Measurements from ENCODE around the gene UBL3. TPM values are rescaled to one million over a fixed set of nuclear protein-coding genes. Genes with fewer than 3 reads are reported as not detected.

The UBL3 gene
- total and polyA plus RNA-seq, 4 donors = 37.5 to 200 (median 142) TPM

DNA sequence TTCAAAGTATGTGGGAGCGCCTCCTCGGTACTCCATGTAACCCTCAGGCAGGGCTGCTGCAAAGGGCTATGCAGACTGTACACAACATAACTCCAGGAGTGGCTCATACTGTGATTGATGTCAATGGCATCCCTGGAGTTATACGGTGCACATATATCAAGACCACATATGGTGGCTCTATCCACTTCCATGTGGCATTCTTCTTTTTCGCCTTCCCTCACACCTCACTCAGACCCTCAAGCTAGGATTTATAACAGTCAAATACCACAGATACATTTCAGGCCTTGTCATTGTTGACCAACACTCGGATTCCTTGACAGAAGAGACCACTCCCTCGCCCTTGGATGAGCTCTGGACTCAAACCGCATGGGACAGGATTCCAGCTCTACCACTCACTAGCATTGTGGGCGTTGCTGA lies 11.3 kb upstream of the UBL3 start:
- H3K9me3 ChIP-seq (ENCODE audit: control insufficient read depth, insufficient read depth, low read length) = no peaks in the 10 kb centered on the region
- no peaks in the 10 kb centered on the region for H3K4me1 ChIP-seq (ENCODE audit: control insufficient read depth, insufficient read depth, low read length)
- H3K36me3 ChIP-seq (ENCODE audit: control insufficient read depth, insufficient read depth, low read length) = no peaks in the 10 kb centered on the region
- no peak overlapping the region for H3K4me3 ChIP-seq (ENCODE audit: low read depth, low read length)
- WGBS (ENCODE audit: insufficient coverage) = 88% methylated on average over 4 of the region's 8 CpGs
- H3K27me3 ChIP-seq (ENCODE audit: control insufficient read depth, insufficient read depth, low read length) = no peaks in the 10 kb centered on the region
- H3K27ac ChIP-seq (ENCODE audit: low read depth, low read length) = no peak overlapping the region
- no peak for DNase-seq (ENCODE audit: low read depth in 4 of 6, low spot score in 6 of 6)

GRCh38 chr13:29859971-29860370 lies 9.6 kb upstream of the UBL3 start:
- DNase-seq (ENCODE audit: low read depth in 4 of 6, low spot score in 6 of 6) = no peak
- Histone ChIP-seq H3K36me3 (ENCODE audit: control insufficient read depth, insufficient read depth, low read length) (no peaks in the 10 kb centered on the region), H3K4me3 (ENCODE audit: low read depth, low read length) (no peak overlapping the region), H3K27me3 (ENCODE audit: control insufficient read depth, insufficient read depth, low read length) (no peaks in the 10 kb centered on the region), H3K9me3 (ENCODE audit: control insufficient read depth, insufficient read depth, low read length) (no peaks in the 10 kb centered on the region), H3K27ac (ENCODE audit: low read depth, low read length) (no peak overlapping the region), H3K4me1 (ENCODE audit: control insufficient read depth, insufficient read depth, low read length) (no peaks in the 10 kb centered on the region)
- 88% methylated on average over 4 of the region's 4 CpGs for WGBS (ENCODE audit: insufficient coverage)

DNA sequence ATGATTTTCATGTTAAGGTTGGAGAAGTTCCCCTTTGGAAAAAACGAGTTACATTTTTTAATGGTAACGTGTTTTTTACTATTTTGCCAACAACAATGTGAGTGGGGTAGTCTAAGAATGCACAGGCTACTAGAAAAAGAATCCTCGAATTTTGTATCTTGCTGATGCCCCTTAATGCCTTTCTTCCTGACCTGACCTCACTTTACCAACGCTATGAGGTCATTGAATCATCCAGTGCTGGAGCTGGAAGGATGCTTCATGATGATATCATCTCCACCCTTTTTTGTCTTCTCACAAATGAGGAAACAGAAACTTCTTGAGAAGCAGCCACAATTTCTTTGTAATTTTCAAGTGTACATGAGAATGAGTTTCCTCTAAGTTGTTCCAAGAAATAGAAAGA lies 8.2 kb upstream of the UBL3 start:
- no peak overlapping the region for H3K27ac ChIP-seq (ENCODE audit: low read depth, low read length)
- no peak overlapping the region for H3K4me3 ChIP-seq (ENCODE audit: low read depth, low read length)
- H3K9me3 ChIP-seq (ENCODE audit: control insufficient read depth, insufficient read depth, low read length) = no peaks in the 10 kb centered on the region
- H3K36me3 ChIP-seq (ENCODE audit: control insufficient read depth, insufficient read depth, low read length) = no peaks in the 10 kb centered on the region
- H3K27me3 ChIP-seq (ENCODE audit: control insufficient read depth, insufficient read depth, low read length) = no peaks in the 10 kb centered on the region
- WGBS (ENCODE audit: insufficient coverage) = no CpG with 5 or more reads among the region's 4 CpGs
- DNase-seq (ENCODE audit: low read depth in 4 of 6, low spot score in 6 of 6) = no peak
- H3K4me1 ChIP-seq (ENCODE audit: control insufficient read depth, insufficient read depth, low read length) = no peaks in the 10 kb centered on the region

DNA sequence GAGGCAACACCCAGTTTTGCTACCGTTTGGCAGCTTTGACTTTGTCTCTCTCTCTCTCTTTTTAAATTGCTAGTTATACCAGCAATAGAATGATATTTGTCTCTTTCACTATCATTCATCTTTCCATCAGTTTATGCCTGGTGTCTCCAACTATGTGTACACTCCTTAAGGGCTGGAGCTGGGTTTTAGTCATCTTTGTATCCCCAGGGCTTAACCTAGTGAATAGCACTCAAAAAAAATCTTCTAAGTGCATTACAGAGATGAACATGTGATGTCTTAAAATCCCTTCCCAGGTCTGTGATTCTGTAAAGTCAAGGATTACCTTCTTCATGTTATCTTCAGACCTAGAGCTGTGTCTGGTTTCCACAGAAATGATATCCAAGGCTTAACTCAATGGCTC lies 7.8 kb upstream of the UBL3 start:
- Histone ChIP-seq H3K9me3 (ENCODE audit: control insufficient read depth, insufficient read depth, low read length) (no peaks in the 10 kb centered on the region), H3K27me3 (ENCODE audit: control insufficient read depth, insufficient read depth, low read length) (no peaks in the 10 kb centered on the region), H3K36me3 (ENCODE audit: control insufficient read depth, insufficient read depth, low read length) (no peaks in the 10 kb centered on the region), H3K4me3 (ENCODE audit: low read depth, low read length) (no peak overlapping the region), H3K27ac (ENCODE audit: low read depth, low read length) (no peak overlapping the region), H3K4me1 (ENCODE audit: control insufficient read depth, insufficient read depth, low read length) (no peaks in the 10 kb centered on the region)
- no CpG with 5 or more reads among the region's 1 CpG for WGBS (ENCODE audit: insufficient coverage)
- DNase-seq (ENCODE audit: low read depth in 4 of 6, low spot score in 6 of 6) = no peak

DNA sequence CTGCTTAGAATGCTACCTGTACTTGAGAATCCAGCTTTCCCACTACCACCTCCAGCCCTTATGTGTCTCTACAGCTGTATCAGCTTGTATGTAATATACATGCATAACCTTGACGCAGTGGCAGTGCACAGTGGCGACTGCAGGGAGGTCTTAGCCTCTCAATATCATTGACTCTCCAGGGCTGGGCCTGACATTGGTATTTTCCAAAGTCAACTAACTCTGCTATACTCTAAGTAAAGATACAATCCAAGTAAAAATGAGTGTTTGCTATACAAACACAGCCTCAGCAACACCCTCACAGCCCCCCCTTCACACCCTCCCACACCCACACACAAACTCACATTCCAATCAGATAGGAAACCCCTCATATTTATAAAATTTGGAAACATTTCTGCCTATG lies 6.7 kb upstream of the UBL3 start:
- Histone ChIP-seq H3K27me3 (ENCODE audit: control insufficient read depth, insufficient read depth, low read length) (no peaks in the 10 kb centered on the region), H3K9me3 (ENCODE audit: control insufficient read depth, insufficient read depth, low read length) (no peaks in the 10 kb centered on the region), H3K4me1 (ENCODE audit: control insufficient read depth, insufficient read depth, low read length) (no peaks in the 10 kb centered on the region), H3K36me3 (ENCODE audit: control insufficient read depth, insufficient read depth, low read length) (no peaks in the 10 kb centered on the region), H3K4me3 (ENCODE audit: low read depth, low read length) (no peak overlapping the region), H3K27ac (ENCODE audit: low read depth, low read length) (no peak overlapping the region)
- no peak for DNase-seq (ENCODE audit: low read depth in 4 of 6, low spot score in 6 of 6)
- WGBS (ENCODE audit: insufficient coverage) = no CpG with 5 or more reads among the region's 2 CpGs

DNA sequence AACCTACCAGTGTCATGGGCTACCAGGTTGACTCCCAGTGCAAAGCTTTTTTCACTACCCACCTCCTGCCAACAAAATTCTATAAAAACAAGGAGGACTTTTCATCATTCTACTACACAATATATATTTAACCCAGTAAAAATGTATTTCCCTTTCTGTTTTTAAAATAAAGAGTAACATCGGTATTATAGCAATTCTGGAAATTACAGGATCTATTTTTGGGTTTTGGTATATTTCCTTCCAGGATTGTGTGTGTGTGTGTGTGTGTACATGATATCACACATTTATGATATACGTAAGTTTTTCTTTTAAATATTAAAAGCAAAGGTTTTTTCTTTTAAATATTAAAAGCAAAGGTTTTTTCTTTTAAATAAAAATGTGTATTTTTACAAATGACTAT lies 6.0 kb upstream of the UBL3 start:
- Histone ChIP-seq H3K9me3 (ENCODE audit: control insufficient read depth, insufficient read depth, low read length) (no peaks in the 10 kb centered on the region), H3K27ac (ENCODE audit: low read depth, low read length) (no peak overlapping the region), H3K4me3 (ENCODE audit: low read depth, low read length) (no peak overlapping the region), H3K27me3 (ENCODE audit: control insufficient read depth, insufficient read depth, low read length) (no peaks in the 10 kb centered on the region), H3K4me1 (ENCODE audit: control insufficient read depth, insufficient read depth, low read length) (no peaks in the 10 kb centered on the region), H3K36me3 (ENCODE audit: control insufficient read depth, insufficient read depth, low read length) (no peaks in the 10 kb centered on the region)
- no CpG with 5 or more reads among the region's 2 CpGs for WGBS (ENCODE audit: insufficient coverage)
- no peak for DNase-seq (ENCODE audit: low read depth in 4 of 6, low spot score in 6 of 6)

GRCh38 chr13:29855784-29856183 lies 5.4 kb upstream of the UBL3 start:
- H3K4me3 ChIP-seq (ENCODE audit: low read depth, low read length) = no peak overlapping the region
- no peaks in the 10 kb centered on the region for H3K4me1 ChIP-seq (ENCODE audit: control insufficient read depth, insufficient read depth, low read length)
- H3K36me3 ChIP-seq (ENCODE audit: control insufficient read depth, insufficient read depth, low read length) = no peaks in the 10 kb centered on the region
- H3K27ac ChIP-seq (ENCODE audit: low read depth, low read length) = no peak overlapping the region
- no peak for DNase-seq (ENCODE audit: low read depth in 4 of 6, low spot score in 6 of 6)
- H3K27me3 ChIP-seq (ENCODE audit: control insufficient read depth, insufficient read depth, low read length) = no peaks in the 10 kb centered on the region
- H3K9me3 ChIP-seq (ENCODE audit: control insufficient read depth, insufficient read depth, low read length) = no peaks in the 10 kb centered on the region
- 51% methylated on average over 2 of the region's 4 CpGs for WGBS (ENCODE audit: insufficient coverage)

GRCh38 chr13:29855009-29855408 lies 4.6 kb upstream of the UBL3 start:
- no peak for DNase-seq (ENCODE audit: low read depth in 4 of 6, low spot score in 6 of 6)
- no peak overlapping the region for H3K4me3 ChIP-seq (ENCODE audit: low read depth, low read length)
- H3K27ac ChIP-seq (ENCODE audit: low read depth, low read length) = no peak overlapping the region
- H3K4me1 ChIP-seq (ENCODE audit: control insufficient read depth, insufficient read depth, low read length) = no peaks in the 10 kb centered on the region
- H3K36me3 ChIP-seq (ENCODE audit: control insufficient read depth, insufficient read depth, low read length) = no peaks in the 10 kb centered on the region
- no peaks in the 10 kb centered on the region for H3K9me3 ChIP-seq (ENCODE audit: control insufficient read depth, insufficient read depth, low read length)
- WGBS (ENCODE audit: insufficient coverage) = 88% methylated on average over 1 of the region's 4 CpGs
- no peaks in the 10 kb centered on the region for H3K27me3 ChIP-seq (ENCODE audit: control insufficient read depth, insufficient read depth, low read length)

DNA sequence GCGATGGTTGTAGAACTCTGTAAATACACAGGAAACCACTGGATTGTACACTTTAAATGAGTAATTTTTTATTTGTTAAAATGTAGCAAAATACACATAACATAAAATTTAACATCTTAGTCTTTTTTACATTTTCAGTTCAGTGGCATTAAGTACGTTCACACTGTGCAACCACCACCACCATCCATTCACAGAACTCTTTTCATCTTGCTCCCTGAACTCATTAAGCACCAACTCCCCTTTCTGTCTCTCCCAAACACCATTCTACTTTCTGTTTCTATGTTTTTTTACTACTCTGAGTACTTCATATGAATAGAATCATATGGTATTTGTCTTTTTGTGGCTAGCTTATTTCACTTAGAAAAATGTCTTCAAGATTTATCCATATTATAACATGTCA lies 2.7 kb upstream of the UBL3 start:
- Histone ChIP-seq H3K27me3 (ENCODE audit: control insufficient read depth, insufficient read depth, low read length) (no peaks in the 10 kb centered on the region), H3K4me1 (ENCODE audit: control insufficient read depth, insufficient read depth, low read length) (no peaks in the 10 kb centered on the region), H3K36me3 (ENCODE audit: control insufficient read depth, insufficient read depth, low read length) (no peaks in the 10 kb centered on the region), H3K4me3 (ENCODE audit: low read depth, low read length) (no peak overlapping the region), H3K27ac (ENCODE audit: low read depth, low read length) (no peak overlapping the region), H3K9me3 (ENCODE audit: control insufficient read depth, insufficient read depth, low read length) (no peaks in the 10 kb centered on the region)
- DNase-seq (ENCODE audit: low read depth in 4 of 6, low spot score in 6 of 6) = no peak
- 89% methylated on average over 1 of the region's 2 CpGs for WGBS (ENCODE audit: insufficient coverage)

DNA sequence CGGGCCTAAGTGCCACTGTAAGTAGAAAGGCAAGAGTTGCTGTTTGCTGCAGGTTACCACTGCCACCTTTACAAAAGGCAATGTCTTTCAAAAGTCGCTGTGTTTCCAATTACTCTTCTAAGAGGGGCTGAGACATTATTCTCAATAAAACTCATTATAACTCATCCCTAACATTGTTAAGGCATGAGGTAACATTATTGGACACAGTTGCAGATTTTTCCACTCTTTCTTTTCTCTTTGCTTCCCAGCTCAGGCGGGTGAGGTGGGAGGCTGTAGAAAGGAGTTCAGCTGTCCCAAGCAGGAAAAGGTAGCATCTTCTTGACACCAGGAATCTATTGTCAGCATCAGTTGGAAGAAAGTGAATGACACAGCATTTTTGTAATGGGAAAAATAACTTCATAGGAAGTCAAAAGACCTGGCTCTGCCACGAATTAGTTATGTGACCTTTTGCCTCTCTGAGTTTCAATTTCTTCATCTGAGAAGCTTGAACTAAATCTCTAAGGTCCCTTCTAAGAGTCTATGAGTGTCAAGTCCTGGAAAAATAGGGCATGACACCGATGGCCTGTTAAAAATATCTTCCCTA lies 2.1 kb upstream of the UBL3 start:
- Histone ChIP-seq H3K27me3 (ENCODE audit: control insufficient read depth, insufficient read depth, low read length) (no peaks in the 10 kb centered on the region), H3K36me3 (ENCODE audit: control insufficient read depth, insufficient read depth, low read length) (no peaks in the 10 kb centered on the region), H3K9me3 (ENCODE audit: control insufficient read depth, insufficient read depth, low read length) (no peaks in the 10 kb centered on the region), H3K27ac (ENCODE audit: low read depth, low read length) (no peak overlapping the region), H3K4me1 (ENCODE audit: control insufficient read depth, insufficient read depth, low read length) (no peaks in the 10 kb centered on the region), H3K4me3 (ENCODE audit: low read depth, low read length) (no peak overlapping the region)
- no peak for DNase-seq (ENCODE audit: low read depth in 4 of 6, low spot score in 6 of 6)
- 75% methylated on average over 2 of the region's 5 CpGs for WGBS (ENCODE audit: insufficient coverage)

Data from spinal cord (tissue), 10 donors.